ENCODE results near the gene CLCA1. TPM values are rescaled to one million over a fixed set of nuclear protein-coding genes. Genes with fewer than 3 reads are reported as not detected.

The CLCA1 gene
- total RNA-seq, 1 experiment from 2014 or later = not detected

DNA sequence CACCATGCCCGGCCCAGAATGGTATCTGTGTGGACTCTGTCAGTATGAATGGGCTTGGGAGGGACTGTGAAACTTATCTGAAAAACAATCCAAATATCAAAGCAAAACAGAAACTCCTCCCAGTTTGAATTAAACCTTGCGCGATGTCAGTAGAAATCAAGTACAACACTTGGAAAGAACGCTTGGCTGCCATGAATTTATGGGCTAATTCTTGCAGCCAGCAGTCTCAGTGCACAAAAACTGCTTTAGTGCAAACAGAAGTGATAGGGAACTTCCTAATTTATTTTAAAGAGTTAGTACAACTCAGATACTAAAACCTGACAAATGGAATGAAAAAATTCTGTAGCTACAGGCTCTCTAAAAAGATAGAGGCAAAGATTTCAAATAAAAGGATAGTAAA lies 8.5 kb downstream of the CLCA1 start:
- intact Hi-C loops (cut with micrococcal nuclease) = no loop called here
- CTCF ChIA-PET = no interaction called here

GRCh38 chr1:86477682-86478081 lies 9.0 kb downstream of the CLCA1 start:
- H3K27me3 ChIP-seq (ENCODE audit: low read length) = no peaks in the 10 kb centered on the region
- H3K9ac ChIP-seq (ENCODE audit: low read length) = no peak overlapping the region
- no peak overlapping the region for H3K4me2 ChIP-seq (ENCODE audit: low read length)
- TF ChIP-seq CTCF (conservative IDR thresholded peaks at IDR 0.05; ENCODE audit: low read depth, low read length) = no peak
- no peak for TF ChIP-seq EZH2phosphoT487 (IDR thresholded peaks at IDR 0.05; ENCODE audit: borderline replicate concordance, low read length)
- TF ChIP-seq EZH2 (IDR thresholded peaks at IDR 0.05; ENCODE audit: low read length, unreplicated experiment) = no peak
- ATAC-seq (no peak), DNase-seq (no peak)
- H2AFZ ChIP-seq (ENCODE audit: low read length) = no peak overlapping the region
- intact Hi-C loops (cut with micrococcal nuclease) = no loop called here
- H3K36me3 ChIP-seq (ENCODE audit: low read depth, low read length) = no peaks in the 10 kb centered on the region
- H3K27ac ChIP-seq (ENCODE audit: low read length) = no peak overlapping the region
- no peaks in the 10 kb centered on the region for H3K9me2 ChIP-seq (replicated peaks; ENCODE audit: low read length)
- no peaks in the 10 kb centered on the region for H3K4me1 ChIP-seq (ENCODE audit: insufficient read depth, low read length)
- CTCF ChIA-PET = no interaction called here
- H3K4me3 ChIP-seq (ENCODE audit: low read length) = no peak overlapping the region
- H3K79me2 ChIP-seq (ENCODE audit: low read length) = no peaks in the 10 kb centered on the region
- BruUV-seq (replicated peaks) = no TSS peak
- POLR2A ChIA-PET (ENCODE audit: unreplicated experiment) = no interaction called here
- H3K9me3 ChIP-seq (ENCODE audit: low read length) = no peaks in the 10 kb centered on the region
- no peaks in the 10 kb centered on the region for H4K20me1 ChIP-seq (ENCODE audit: low read length)
- H3F3A ChIP-seq (ENCODE audit: low read length, unreplicated experiment) = no peaks in the 10 kb centered on the region

More for the DNA sequence above, 8.5 kb downstream of the CLCA1 start:
- POLR2A ChIA-PET (ENCODE audit: unreplicated experiment) = no interaction called here
- no peak for ATAC-seq
- Histone ChIP-seq H3K27ac (ENCODE audit: low read length) (no peak overlapping the region), H4K20me1 (ENCODE audit: low read length) (no peaks in the 10 kb centered on the region), H3K4me3 (ENCODE audit: low read length) (no peak overlapping the region), H3K9me3 (ENCODE audit: low read length) (no peaks in the 10 kb centered on the region), H2AFZ (ENCODE audit: low read length) (no peak overlapping the region), H3K79me2 (ENCODE audit: low read length) (no peaks in the 10 kb centered on the region), H3K36me3 (ENCODE audit: low read depth, low read length) (no peaks in the 10 kb centered on the region), H3K27me3 (ENCODE audit: low read length) (no peaks in the 10 kb centered on the region), H3K9me2 (replicated peaks; ENCODE audit: low read length) (no peaks in the 10 kb centered on the region), H3K4me2 (ENCODE audit: low read length) (no peak overlapping the region), H3K9ac (ENCODE audit: low read length) (no peak overlapping the region), H3K4me1 (ENCODE audit: insufficient read depth, low read length) (no peaks in the 10 kb centered on the region), H3F3A (ENCODE audit: low read length, unreplicated experiment) (no peaks in the 10 kb centered on the region)
- TF ChIP-seq CTCF (conservative IDR thresholded peaks at IDR 0.05; ENCODE audit: low read depth, low read length) (no peak), EZH2phosphoT487 (IDR thresholded peaks at IDR 0.05; ENCODE audit: borderline replicate concordance, low read length) (no peak), EZH2 (IDR thresholded peaks at IDR 0.05; ENCODE audit: low read length, unreplicated experiment) (no peak)
- no TSS peak for BruUV-seq (replicated peaks)
- no peak for DNase-seq

- no peak overlapping the region for H3K4me2 ChIP-seq (ENCODE audit: low read length)
- H3K36me3 ChIP-seq (ENCODE audit: low read depth, low read length) = no peaks in the 10 kb centered on the region
- CTCF ChIA-PET = no interaction called here
- H3F3A ChIP-seq (ENCODE audit: low read length, unreplicated experiment) = no peaks in the 10 kb centered on the region
- no peaks in the 10 kb centered on the region for H3K9me3 ChIP-seq (ENCODE audit: low read length)
- no peak overlapping the region for H3K27ac ChIP-seq (ENCODE audit: low read length)
- intact Hi-C loops (cut with micrococcal nuclease) = no loop called here
- POLR2A ChIA-PET (ENCODE audit: unreplicated experiment) = no interaction called here
- DNase-seq (no peak), ATAC-seq (no peak)
- no peaks in the 10 kb centered on the region for H3K4me1 ChIP-seq (ENCODE audit: insufficient read depth, low read length)
- no peak overlapping the region for H3K9ac ChIP-seq (ENCODE audit: low read length)
- H3K79me2 ChIP-seq (ENCODE audit: low read length) = no peaks in the 10 kb centered on the region
- no peaks in the 10 kb centered on the region for H3K27me3 ChIP-seq (ENCODE audit: low read length)
- no TSS peak for BruUV-seq (replicated peaks)
- no peaks in the 10 kb centered on the region for H3K9me2 ChIP-seq (replicated peaks; ENCODE audit: low read length)
- H3K4me3 ChIP-seq (ENCODE audit: low read length) = no peak overlapping the region
- TF ChIP-seq EZH2phosphoT487 (IDR thresholded peaks at IDR 0.05; ENCODE audit: borderline replicate concordance, low read length) (no peak), CTCF (conservative IDR thresholded peaks at IDR 0.05; ENCODE audit: low read depth, low read length) (no peak), EZH2 (IDR thresholded peaks at IDR 0.05; ENCODE audit: low read length, unreplicated experiment) (no peak)
- H4K20me1 ChIP-seq (ENCODE audit: low read length) = no peaks in the 10 kb centered on the region
- H2AFZ ChIP-seq (ENCODE audit: low read length) = no peak overlapping the region
These were observed 9.9 kb downstream of the CLCA1 start for GRCh38 chr1:86478416-86479156.
